GM19467 (cell line): ENCODE results near the gene RAET1L.
A peak's percentile ranks its signal among the peaks of the same experiment; 100 is the strongest.
"Not testable (repeated sequence)": the region's sequence is repeated elsewhere in the genome, so short reads cannot be mapped to it uniquely, and the experiment has no call there.

Experiments
- ATAC-seq: cut with Tn5 transposase; IDR thresholded peaks from one replicate; pipeline ENCODE4 v1.9.1; 2021; ENCODE audit warnings: mild to moderate bottlenecking, moderate library complexity; ENCODE audit not compliant: unreplicated experiment

RAET1L gene, protein sequence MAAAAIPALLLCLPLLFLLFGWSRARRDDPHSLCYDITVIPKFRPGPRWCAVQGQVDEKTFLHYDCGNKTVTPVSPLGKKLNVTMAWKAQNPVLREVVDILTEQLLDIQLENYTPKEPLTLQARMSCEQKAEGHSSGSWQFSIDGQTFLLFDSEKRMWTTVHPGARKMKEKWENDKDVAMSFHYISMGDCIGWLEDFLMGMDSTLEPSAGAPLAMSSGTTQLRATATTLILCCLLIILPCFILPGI

DNA sequence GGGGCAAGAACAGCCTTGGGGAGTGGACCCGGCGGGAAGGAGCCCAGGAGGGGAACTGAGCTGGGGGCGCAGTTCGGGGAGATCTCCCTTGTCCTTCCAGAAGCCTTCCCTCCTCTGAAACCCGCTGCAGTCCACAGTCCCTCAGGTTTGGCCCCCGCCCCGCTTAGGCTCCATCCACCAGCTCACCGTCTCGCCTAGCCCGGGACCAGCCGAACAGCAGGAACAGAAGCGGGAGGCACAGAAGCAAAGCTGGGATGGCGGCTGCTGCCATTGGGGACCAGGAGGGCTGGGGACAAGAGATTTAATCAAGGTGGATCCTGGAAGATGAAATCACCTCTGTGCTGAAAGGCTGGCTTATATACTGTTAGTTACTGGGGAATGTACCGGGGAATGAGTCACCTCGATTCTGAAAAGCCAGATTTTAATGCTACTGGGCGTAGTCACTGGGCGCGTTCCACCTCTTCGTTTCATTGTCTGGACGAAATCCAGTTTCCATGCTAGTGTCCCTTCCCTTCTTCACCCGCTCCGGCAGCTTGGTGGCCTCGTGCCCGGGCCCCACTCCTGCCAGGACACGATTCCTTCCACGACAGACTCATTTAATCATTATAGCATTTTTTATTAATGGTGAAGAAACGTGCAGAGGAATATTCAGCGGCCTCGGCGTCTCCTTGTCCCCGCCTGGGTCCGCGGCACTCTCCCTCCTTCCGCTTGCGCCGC is at the start of gene RAET1L:
TSS of gene RAET1L (minus strand) at position 332 of the 717 bp plus-strand sequence. CDS start at position 271, 61 bp downstream.
- ATAC-seq: no peak

DNA sequence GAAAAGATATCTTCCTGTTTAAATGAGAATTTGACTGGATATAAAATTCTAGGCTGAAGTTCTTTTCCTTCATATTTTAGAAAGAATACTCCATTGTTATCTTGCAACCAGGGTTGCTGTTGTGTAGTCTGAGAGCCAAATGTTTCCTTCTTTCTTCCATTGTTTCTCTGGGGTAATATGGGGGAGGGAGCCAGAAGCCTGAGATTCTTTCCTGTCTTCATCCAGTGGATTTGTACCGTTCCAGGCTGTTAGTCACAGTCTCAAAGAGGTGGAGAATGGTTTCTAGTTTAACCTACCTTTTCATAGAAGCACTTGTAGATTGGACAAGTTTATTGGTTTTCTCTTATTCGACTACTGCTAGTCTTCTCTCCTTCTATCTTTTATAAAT is 49.7 kb upstream of the RAET1L start:
- ATAC-seq: no peak

DNA sequence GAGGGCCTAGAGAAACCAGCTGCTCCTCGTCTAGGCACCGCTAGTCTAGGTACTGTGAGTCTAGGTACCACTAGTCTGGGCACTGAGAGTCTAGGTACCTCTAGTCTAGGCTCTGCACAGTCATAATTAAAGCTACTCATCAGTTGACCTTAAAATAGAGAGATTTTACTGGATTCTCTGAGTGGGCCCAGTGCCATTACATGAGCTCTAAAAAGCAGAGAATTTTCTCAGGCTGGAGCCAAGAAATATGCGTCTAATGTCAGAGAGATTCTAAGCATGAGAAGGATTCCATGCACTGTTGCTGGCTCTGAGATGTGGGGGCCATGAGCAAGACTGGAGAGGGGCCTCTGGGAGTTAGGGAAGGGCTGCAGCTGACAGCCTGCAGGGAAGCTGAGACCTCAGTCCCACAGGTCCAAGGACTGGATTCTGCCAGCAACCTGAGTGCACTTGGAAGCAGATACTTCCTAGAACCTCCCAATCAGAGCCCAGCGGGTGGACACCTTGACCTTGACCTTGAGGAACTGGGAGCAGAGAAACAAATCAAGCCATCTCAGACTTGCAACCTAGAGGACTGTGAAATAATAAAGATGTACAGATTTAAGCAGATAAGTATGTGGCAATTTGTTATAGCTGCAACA is 49.2 kb upstream of the RAET1L start:
- not testable (repeated sequence) for ATAC-seq

DNA sequence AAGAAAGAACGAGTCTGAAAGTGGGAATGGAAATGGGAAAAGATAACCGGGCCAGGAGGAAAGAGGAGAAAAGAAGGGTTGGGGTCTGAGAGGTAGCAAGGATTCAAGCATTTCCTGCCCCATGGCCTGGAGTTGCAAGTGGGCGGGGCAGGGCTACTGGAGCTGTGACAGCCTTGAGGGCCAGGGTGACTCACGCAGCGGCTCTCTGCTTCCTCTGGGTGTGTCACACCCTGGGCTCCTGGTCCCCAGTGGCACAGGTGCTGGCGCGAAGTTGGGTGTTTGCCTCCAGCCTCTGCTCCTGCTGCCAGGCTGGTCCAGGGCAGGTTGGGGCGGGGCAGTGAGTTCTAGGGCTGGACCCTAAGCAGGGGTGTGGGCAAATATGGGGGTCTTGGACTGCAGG is 46.9 kb upstream of the RAET1L start:
- ATAC-seq: no peak

DNA sequence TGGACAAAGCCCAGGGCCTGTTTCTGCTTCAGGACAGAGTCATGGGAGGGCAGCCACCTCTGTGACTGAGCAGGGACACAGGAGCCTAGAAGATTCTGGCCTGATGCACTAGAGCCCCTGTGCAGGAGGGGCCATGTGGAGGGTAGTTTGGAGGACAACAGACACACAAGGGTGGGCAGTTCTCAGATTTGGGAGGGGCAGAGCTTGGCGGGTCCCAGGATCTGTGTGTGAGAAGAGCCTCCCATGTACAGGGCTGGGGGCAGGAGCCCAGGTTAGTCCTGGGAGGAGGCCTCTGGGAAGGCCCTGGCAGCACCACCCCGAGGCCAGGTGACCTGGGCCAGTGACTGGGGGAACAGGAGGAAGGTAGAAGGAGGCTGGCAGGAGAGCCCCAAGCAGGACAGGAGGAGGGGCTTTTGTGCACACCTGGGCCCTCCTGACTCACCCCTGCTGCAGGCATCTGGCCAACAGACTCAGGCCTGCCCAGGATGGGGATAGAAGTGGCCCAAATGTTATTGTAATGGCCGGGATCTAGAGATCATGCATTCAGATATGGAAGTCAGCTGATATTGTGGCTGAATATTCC is 45.0 kb upstream of the RAET1L start:
- no peak for ATAC-seq

DNA sequence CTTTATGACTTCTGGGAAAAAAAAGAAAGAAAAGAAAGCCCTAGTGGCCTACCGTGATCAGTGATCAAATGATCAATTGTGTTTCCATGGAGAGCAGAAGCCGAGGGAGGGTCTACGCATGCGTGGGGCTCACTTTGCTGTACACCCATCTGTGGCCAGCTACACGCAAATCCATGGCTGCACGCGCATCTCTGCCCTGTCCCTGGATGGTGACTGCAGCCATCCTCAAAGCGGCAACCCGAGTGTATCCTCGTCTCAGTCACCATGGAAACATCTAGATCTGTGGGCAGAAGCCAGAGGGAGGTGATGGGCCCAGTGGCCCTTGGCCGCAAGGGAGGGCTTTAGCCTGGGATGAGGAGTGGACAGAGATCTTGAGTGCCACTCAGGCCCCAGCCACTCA is 44.4 kb upstream of the RAET1L start:
- ATAC-seq: no peak

DNA sequence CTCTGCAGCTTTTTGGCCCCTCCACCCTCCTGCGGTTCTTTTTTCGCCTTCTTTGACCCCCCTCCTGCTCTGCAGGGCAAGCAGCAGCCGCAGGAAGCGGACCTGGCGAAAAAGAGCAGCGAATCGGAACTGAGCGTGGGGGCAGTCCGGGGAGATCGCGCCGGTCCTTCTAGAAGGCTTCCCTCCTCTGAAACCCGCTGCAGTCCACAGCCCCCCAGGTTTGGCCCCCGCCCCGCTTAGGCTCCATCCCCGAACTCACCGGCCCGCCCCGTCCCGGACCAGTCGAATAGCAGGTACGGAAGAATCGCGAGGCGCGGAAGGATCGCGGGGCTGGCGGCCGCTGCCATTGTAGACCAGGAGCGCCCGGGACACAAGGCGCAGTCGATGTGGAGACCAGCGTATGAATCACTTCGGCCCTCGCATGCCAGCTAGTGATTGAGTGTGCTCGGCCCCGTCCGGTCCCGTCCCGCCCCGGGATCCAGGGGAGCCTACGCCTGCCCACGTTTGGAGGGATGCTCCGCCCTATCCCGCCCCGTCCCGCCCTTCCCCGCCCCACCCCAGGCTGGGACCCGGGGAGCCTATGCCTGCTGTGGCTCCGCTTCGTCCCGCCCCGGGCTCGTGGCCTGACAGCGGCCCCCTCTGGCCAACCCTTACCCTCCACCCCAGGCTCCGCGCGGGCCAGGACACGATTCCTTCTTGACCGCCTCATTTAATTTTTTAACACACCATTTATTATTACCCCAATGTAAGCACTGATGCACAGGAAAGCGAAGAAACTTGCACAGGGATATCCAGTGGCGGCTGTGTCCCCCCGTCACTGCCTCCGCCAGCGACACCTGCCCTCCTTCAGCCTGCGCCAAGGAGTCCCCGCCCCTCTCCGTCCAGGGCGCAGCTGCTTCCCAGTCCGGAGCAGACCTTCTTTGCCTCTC is 43.7 kb upstream of the RAET1L start, which contains the start of gene ULBP3:
TSS of gene ULBP3 (minus strand) at position 402 of the 929 bp plus-strand sequence. CDS start at position 347, 55 bp downstream.
- ATAC-seq: peak; percentile 74

DNA sequence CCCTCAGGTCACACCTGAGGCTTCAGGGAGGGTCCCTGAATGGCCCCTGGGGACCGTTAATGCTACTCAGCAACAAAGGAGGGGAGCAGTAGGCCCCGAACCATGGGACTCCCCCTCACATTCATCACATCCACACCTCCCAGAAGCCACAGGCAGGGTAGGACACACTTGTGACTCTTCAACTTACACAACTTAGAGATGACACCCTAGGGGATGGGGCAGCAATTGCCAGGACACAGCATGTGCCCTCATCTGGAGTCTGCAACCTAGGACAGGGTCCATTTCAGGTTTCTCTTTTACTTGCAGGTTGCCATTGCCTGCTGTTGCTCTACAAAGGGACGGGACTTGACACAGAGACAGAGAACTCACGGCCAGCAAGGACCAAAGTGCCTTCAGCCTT is 42.8 kb upstream of the RAET1L start:
- no peak for ATAC-seq

DNA sequence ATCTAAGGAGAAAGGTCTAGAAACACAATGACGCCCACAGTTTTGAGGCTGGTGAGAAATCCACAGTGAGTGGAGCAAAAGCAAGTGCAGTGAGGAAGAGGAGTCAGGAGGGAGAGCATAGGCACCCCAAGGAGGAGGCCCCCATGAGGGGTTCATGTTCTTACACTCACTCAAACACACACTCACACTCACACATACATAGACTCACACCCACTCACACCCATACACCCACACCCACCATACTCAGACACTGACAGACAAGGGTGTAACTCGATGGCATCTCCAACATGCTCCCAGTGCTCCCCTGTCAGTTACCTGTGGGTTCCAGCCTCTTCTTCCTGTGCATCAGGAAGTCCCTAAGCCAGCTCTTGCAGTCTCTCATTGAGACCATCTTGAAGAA is 39.8 kb upstream of the RAET1L start:
- ATAC-seq: no peak

DNA sequence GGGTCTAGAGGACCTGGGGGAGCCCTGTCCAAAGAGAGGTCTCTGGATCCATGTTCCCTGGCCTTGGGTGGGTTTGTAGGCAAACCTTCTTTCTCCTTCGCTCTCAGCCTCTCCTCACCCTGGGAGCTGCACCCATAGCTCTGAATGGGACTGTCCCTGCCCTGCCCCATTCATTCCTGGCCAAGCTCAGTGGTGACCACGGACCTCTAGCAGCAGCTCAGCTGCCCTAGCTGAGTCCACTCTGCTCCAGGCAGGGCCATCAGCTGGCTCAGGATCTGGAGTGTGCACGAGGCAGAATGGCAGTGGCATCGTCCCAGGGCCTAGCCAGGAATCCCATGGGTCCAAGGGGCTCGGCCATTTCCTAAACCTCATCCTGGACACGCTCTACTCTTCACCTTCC is 38.3 kb upstream of the RAET1L start:
- ATAC-seq: no peak

DNA sequence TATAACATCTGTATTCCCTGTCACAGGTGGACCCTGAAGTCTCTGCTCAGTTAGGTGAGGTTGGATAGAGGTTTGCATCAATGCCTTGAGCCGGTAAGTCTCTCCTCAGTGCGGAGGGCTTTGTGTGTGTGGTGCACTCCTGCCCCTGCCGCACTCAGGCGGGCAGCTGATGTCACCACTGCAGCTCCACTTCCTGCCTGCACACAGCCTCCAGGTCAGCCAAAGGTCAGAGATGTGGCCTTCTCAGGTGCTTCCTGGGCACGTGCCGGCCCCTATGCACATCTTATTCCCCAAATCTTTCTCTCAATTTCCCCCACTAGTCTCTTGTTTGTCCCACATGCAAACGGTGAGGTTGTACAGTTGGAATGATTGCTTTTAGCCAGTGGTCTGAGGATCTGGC is 34.6 kb upstream of the RAET1L start:
- not testable (repeated sequence) for ATAC-seq

DNA sequence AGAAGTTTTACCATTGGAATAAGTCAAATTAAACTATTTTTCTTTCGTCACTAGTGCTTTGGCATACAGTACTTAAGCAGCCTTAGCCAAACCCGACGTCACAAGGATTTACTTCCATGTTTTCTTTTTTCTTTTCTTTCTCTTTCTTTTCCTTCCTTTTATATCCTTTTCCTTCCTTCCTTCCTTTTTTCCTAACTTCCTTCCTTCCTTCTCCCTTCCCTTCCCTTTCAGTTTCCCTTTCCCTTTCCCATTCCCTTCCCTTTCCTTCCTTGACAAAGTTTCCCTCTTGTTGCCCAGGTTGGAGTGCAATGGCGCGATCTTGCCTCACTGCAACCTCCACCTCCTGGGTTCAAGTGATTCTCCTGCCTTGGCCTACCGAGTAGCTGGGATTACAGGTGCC is 33.7 kb upstream of the RAET1L start:
- no peak for ATAC-seq

DNA sequence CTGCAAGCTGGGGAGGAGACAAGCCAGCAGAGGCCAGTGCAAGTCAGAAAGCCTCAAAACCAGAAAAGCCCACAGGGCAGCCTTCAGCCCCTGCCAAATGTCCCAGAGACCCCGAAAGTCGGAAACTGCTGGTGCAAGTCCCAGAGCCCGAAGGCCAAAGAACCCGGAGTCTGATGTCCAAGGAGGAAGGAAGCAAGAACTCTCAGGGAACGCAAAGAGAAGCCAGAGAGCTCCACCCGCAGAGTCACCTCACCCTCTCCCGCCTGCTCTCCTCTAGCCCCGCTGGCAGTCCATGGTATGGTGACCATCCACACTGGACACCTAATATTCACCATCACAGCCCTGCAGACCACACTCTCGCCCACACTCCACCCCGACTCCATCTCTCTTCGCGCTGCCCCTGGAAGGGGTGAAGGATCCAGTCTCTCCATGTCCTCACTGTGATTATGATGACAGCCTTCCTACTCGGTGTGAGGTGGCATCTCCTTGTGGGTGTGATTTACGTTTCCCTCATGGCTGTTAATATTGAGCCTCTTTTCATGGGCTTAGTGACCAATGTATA is 33.0 kb upstream of the RAET1L start:
- no peak for ATAC-seq

DNA sequence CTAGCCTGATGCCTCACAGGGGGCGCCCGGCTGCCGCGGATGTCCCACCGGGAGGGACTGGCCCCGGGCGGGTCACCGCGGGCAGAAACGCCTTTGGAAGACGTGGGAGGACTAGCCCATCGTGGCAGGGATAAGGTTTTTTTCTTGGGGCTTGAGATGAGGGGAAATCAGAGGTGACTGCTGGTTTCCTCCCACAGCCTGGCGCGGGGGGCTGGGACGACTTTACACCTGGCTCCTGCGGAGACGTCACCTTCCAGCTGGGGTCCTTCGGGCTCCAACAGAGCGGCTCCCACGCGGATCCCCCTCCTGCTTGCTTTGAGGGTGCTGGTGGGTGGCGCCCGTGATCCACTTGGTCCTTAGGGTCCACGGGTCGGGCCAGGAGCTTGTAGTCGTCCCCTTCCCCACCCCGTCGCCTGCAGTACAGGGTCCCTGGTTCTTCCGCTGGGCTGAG is 32.2 kb upstream of the RAET1L start:
- ATAC-seq: no peak

DNA sequence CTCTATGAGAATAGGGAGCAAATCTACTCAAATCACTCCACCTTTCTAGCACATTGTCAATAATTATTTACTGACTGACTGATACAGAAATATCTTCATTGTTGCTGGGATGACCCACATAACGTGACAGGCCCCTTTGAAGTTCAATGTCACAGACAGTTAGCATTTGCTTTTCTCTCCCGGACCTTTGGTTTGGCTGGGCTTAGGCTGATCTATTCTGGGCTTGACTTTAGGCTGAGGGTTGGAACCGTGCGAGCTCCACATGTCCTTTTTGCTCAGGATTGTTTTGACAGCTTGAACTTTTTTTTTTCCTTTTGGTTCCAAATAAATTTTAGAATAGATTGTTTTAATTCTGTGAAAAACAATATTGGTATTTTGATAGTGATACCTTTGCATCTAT is 31.6 kb upstream of the RAET1L start:
- no peak for ATAC-seq

DNA sequence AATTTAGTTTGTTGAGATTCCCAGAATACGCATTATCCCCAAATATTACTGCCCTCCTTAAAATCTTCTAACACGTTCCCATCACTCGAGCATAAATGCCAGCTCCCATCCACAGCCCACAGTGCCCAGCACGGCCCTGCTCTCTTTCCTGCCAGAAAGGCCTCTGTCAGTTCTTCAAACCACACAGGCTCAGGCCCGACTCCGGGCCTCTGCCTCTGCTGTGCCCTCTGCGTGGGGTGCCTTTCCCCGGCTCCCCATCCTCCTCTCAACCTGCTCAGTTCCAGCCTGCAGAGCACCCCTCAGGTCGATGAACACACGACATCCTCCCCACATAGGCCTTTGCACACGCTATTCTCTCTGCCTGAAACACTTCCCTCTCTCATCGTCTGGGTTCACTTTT is 30.8 kb upstream of the RAET1L start:
- ATAC-seq: no peak

DNA sequence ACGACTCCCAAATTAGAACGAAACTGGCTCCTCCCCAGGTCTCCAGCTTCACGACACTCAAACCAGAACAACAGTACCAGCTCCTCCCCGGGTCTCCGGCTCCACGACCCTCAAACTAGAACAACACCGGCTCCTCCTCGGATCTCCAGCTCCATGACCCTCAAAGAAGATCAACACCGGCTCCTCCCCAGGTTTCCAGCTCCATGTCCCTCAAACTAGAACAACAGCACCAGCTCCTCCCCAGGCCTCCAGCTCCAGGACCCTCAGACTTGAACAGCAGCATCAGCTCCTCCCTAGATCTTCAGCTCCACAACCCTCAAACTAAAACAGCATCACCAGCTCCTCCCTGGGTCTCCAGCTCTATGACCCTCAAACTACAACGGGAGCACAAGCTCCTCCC is 29.8 kb upstream of the RAET1L start:
- ATAC-seq: no peak

DNA sequence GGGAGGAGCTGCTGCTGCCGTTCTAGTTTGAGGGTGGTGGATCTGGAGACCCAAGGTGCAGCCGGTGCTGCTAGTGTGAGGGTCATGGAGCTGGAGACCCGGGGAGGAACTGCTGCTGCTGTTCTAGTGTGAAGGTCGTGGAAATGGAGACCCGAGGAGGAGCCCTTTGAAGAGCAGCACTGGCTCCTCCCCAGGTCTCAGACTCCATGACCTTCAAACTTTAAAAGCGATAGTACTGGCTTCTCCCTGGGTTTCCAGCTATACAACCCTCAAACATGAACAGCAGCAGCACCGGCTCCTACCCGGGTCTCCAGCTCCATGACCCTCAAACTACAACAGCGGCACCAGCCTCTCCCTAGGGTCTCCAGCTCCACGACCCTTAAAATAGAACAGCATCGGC is 28.1 kb upstream of the RAET1L start:
- ATAC-seq: no peak

DNA sequence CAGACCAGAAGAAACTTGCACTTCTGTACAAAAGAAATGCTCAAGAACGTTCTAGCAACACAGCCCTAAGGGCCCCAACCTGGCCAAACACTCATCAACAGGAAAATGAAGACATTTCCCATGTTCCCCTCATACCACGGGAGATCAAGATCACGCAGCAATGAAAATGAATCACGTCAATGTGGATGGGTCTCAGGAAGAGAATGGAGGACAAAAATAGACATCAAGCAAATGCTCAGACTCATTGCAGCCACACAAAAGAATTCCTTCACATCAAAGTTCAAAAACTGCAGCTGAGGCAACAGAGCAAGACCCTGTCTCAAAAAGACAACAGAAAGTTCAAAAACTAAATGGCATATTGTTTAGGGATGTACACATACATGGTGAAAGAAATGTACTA is 25.5 kb upstream of the RAET1L start:
- ATAC-seq: no peak

DNA sequence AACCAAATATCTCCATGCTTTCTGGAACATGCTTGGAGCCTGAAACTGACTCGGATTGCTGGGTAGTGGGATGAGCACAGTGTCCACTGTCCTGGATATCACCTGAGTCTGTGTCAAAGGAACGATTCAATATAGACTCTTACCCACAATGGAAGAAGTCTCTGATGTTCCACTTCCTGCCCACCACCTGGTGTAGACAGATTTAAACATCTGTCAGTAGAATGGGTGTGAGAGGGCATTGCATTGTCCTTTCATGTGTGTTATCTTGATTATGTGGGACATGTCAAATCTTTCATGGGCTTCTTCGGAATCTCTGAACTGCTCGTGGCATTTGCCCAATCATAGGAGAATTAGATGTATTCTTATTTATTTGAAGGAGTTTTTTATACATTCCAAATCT is 22.8 kb upstream of the RAET1L start:
- no peak for ATAC-seq
